Neural crest cell (in vitro differentiated cells): ENCODE measurements around the gene S1PR3. TPM values are rescaled to one million over a fixed set of nuclear protein-coding genes. Genes with fewer than 3 reads are reported as not detected.

Source experiments
- DNase-seq: peaks from one replicate; pipeline ENCODE4 v3.0.0; 2021; ENCODE audit warnings: low read depth, mixed read lengths, low spot score
- H3K27ac Mint-ChIP-seq: one replicate; pipeline ENCODE4 v1.8.0; 2021; ENCODE audit warnings: mild to moderate bottlenecking, mixed read lengths; ENCODE audit not compliant: unreplicated experiment
- H3K27me3 Mint-ChIP-seq: 2 replicates; pipeline ENCODE4 v1.8.0; 2021; ENCODE audit warnings: low read depth, mild to moderate bottlenecking, mixed read lengths
- H3K36me3 Mint-ChIP-seq: 2 replicates; pipeline ENCODE4 v1.8.0; 2021; ENCODE audit warnings: low read depth, mild to moderate bottlenecking, mixed read lengths
- H3K4me1 Mint-ChIP-seq: 2 replicates; pipeline ENCODE4 v1.8.0; 2021; ENCODE audit warnings: mixed read lengths
- H3K4me3 Mint-ChIP-seq: one replicate; pipeline ENCODE4 v1.8.0; 2021; ENCODE audit warnings: mild to moderate bottlenecking, mixed read lengths
- H3K9me3 Mint-ChIP-seq: 2 replicates; pipeline ENCODE4 v1.8.0; 2021; ENCODE audit warnings: mixed read lengths
- CTCF ChIP-seq: fragments of 200-600 bp; sonication (generic); conservative IDR thresholded peaks from 2 replicates; pipeline ENCODE4 v1.5.0; 2021; ENCODE audit warnings: antibody characterized with exemption, mild to moderate bottlenecking
- total RNA-seq: library from RNA; stranded (reverse); gene quantifications from 2 replicates; pipeline ENCODE4 v1.2.1, GENCODE V29; 2021

S1PR3 gene
- total RNA-seq, 1 donor from 2014 or later = 7.9 TPM

- no peaks in the 10 kb centered on the region for H3K9me3 Mint-ChIP-seq
- peaks cover 86% of the 10 kb centered on the region for H3K27me3 Mint-ChIP-seq
- no peak overlapping the region for H3K27ac Mint-ChIP-seq
- peak overlapping the region; percentile 64 for H3K4me3 Mint-ChIP-seq
- no peak for DNase-seq
- no peak for TF ChIP-seq CTCF
- H3K4me1 Mint-ChIP-seq = peaks cover 25% of the 10 kb centered on the region
- H3K36me3 Mint-ChIP-seq = no peaks in the 10 kb centered on the region
These were observed 2.2 kb upstream of the S1PR3 start for GRCh38 chr9:88988796-88989641.

GRCh38 chr9:88990041-88990728 is 1.1 kb upstream of the S1PR3 start:
- H3K27ac Mint-ChIP-seq = no peak overlapping the region
- H3K27me3 Mint-ChIP-seq = peaks cover 86% of the 10 kb centered on the region
- peak overlapping the region; percentile 87 for H3K4me3 Mint-ChIP-seq
- no peak for DNase-seq
- TF ChIP-seq CTCF = no peak
- H3K9me3 Mint-ChIP-seq = no peaks in the 10 kb centered on the region
- peaks cover 25% of the 10 kb centered on the region for H3K4me1 Mint-ChIP-seq
- H3K36me3 Mint-ChIP-seq = no peaks in the 10 kb centered on the region

GRCh38 chr9:88990729-88991065 is 571 bp upstream of the S1PR3 start:
- Mint-ChIP-seq H3K36me3 (no peaks in the 10 kb centered on the region), H3K9me3 (no peaks in the 10 kb centered on the region), H3K4me1 (peaks cover 25% of the 10 kb centered on the region), H3K27ac (no peak overlapping the region), H3K27me3 (peaks cover 86% of the 10 kb centered on the region), H3K4me3 (peak overlapping the region; percentile 87)
- no peak for DNase-seq
- no peak for TF ChIP-seq CTCF

- DNase-seq = no peak
- Mint-ChIP-seq H3K27ac (no peak overlapping the region), H3K27me3 (peaks cover 87% of the 10 kb centered on the region), H3K36me3 (peaks cover 2% of the 10 kb centered on the region), H3K4me1 (peaks cover 25% of the 10 kb centered on the region), H3K9me3 (no peaks in the 10 kb centered on the region), H3K4me3 (peak overlapping the region; percentile 88)
- TF ChIP-seq CTCF = no peak
These were observed 1.3 kb downstream of the S1PR3 start for GRCh38 chr9:88992556-88992955.

- TF ChIP-seq CTCF = no peak
- no peak for DNase-seq
- peak overlapping the region; percentile 88 for H3K4me3 Mint-ChIP-seq
- H3K27ac Mint-ChIP-seq = no peak overlapping the region
- H3K4me1 Mint-ChIP-seq = peaks cover 25% of the 10 kb centered on the region
- peaks cover 85% of the 10 kb centered on the region for H3K27me3 Mint-ChIP-seq
- peaks cover 2% of the 10 kb centered on the region for H3K36me3 Mint-ChIP-seq
- no peaks in the 10 kb centered on the region for H3K9me3 Mint-ChIP-seq
These were observed 2.1 kb downstream of the S1PR3 start for GRCh38 chr9:88993327-88993726.
